DMS79 (cell line): ENCODE results near the gene UBE2V1.
"Not testable (repeated sequence)": the region's sequence is repeated elsewhere in the genome, so short reads cannot be mapped to it uniquely, and the experiment has no call there.

Experiments
- DNase-seq: peaks from one replicate; lab custom pipeline; 2025; lab: John Stamatoyannopoulos, UW

The UBE2V1 gene

DNA sequence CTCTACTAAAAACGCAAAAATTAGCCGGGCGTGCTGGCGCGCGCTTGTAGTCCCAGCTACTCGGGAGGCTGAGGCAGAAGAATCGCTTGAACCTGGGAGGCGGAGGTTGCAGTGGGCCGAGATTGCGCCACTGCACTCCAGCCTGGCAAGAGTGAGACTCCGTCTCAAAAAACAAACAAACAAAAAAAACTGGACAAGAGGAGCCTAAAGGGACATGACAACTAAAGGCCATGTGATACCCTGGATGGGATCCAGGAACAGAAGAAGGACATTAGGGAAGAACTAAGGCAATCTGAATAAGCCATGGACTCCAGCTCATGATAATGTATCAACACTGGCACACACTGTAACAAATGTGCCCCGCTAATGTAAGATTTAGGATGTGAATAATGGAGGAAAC lies 24.8 kb upstream of the UBE2V1 start:
- not testable (repeated sequence) for DNase-seq

DNA sequence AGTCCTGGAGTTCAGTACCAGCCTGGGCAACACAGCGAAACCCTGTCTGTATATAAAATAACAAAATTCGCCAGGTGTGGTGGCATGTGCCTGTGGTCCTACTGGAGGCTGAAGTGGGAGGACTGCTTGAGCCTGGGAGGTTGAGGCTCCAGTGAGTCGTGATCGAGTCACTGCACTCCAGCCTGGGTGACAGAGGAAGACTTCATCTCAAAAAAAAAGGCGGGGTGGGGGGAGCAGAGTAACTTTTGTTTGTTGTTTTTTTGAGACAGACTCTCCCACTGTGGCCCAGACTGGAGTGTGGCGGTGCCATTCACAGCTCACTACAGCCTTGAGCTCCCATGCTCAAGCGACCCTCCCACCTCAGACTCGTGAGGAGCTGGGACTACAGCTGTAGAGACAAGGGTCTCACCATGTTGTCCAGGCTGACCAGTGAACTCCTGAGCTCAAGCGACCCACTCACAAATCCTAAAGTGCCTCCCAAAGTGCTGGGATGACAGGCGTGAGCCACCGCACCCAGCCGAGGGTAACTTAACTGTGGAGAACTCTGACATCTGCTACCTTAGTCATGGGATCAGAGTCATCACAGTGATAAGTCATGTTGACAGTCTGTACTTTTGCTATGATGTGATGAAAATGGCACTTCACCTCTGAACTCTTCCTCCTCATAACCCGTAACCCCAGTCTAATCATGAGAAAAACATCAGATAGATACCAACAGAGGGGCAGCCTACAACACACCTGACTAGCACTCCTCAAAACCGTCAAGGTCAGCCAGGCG lies 24.1 kb upstream of the UBE2V1 start:
- DNase-seq, result no peak

DNA sequence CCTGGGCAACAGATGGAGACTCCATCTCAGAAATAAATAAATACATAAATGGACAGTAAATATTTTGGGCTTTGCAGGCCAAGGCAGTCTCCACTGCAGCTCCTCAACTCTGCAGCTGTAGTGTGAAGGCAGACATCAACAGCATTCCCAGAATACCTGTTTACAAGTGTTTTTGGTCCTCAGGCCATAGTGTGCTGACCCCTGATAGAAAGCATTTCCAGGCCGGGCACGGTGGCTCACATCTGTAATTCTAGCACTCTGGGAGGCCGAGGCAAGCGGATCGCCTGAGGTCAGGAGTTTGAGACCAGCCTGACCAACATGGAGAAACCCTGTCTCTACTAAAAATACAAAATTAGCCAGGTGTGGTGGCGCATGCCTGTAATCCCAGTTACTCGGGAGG lies 22.2 kb upstream of the UBE2V1 start:
- DNase-seq, result not testable (repeated sequence)

DNA sequence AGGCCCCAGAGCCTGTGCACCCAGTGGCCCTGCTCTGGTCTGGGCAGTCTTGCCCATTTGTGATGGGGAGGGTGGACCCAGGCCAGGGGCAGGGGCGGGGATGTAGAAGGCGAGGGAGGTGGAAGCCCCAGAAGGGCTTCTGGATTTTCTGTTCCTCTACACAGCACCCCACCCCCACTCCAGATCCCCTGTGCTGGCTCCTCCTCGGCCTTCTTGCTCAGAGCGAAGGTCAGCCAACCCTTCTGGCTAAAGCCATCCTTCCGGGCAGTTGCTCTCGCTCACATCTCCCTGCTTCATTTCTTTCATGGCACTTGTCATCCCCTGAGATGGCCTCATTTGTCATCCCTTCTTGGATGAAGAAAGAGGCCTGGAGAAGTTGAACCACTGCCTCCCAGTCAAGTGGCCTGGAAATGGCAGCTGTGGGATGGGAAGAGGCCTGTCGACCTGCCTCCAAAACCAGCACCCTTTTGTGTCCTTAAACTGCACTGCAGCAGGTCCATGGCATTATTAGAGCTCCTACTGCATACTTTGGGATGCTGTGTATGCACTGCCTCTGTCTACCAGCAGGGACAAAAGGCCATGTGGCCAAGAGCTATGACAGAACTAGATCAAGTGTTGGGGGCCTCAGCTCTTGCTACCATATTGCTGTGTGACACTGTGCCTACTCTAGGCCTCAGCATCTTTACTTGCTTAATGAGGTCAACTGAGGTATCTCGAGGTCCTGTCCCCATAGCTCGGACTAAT lies 20.7 kb upstream of the UBE2V1 start:
- DNase-seq, result no peak

- no peak for DNase-seq
These were observed 20.1 kb upstream of the UBE2V1 start for GRCh38 chr20:50133041-50133440.

DNA sequence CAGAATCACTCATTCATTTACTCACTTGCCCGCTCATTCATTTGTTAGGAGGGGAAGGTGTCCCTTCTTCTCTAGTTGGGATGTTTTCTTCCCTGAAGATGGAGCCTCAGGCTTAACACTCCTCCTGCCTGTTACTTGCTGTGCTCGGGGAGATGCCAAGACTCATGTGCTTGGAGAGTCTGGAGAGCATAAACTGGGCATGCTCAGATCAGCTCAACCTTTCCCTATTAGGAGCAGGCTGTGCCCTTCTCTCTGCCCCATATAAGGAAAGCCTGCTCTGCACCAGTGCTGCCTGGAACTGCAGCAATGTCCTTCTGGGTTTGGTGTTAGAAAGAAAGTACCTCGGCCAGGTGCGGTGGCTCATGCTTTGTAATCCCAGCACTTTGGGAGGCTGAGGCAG lies 18.0 kb upstream of the UBE2V1 start:
- no peak for DNase-seq

DNA sequence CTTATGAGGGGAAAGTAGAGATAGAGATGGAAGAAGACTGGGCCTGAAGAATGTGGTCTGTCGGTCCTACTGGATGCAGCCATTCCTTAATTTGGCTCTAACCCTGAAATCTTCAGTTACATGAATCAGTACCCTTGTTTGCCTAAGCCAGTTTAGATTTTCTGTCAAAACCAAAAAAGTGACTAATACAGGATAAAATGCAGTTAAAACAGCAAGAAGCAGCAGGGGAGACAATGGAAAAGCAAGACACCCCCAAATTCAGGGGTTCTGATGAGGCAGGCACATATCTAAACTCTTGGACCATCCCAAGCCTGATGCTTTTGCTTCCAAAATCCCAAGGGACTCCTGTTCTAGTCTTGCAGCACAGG lies 17.4 kb upstream of the UBE2V1 start:
- no peak for DNase-seq

DNA sequence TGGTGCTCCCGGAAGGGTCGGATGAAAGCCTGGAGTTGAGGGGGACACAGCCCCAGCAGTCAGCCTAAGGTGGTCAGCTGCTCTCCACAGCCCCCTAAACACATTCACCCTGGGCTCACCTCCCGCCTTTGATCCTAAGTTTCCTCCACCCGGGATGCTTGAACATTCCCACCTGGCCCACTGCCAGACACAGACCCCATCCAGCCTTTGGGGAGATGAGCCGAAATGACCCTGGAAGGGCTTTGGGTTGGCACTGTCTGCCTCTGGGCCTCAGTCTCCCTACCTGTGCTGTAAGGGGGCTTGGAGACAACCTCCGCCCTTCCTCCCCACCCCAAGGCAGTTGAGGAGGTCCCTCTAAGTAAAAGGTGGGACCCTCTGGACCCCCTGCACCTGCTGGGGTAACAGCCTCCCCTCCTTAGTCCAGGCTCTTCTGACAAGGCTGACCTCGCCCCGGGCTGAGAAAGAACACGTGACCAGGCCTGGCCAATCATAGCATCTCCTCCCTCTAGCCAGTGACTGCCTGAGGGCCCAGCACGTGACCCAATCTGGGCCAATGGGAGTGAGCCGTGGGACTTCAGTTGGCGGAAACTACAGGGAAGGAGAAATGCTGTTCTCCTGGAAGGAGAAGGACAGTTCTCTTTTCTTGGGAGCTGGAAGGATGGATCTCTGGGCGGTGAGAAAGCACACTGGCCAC lies 16.9 kb upstream of the UBE2V1 start:
- no peak for DNase-seq

DNA sequence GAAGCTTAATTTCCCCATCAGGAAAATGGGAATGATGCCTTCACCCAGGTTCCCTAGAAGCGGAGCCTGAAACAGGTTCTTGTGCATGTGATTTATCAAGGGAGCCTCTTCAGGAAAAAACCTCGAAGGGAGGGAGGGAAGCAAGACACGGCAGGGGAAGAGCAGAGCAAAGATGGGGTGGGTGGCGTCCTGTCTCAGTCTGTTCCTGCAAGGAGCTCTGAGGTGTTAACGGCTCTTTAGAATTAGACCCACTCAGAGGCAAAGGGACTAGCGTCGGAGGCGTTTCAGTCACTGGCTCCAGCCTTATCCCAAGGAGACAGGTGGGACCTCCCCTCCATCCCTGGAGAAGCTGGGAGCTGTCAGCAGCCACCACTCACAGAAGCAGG lies 15.6 kb upstream of the UBE2V1 start:
- DNase-seq, result no peak

DNA sequence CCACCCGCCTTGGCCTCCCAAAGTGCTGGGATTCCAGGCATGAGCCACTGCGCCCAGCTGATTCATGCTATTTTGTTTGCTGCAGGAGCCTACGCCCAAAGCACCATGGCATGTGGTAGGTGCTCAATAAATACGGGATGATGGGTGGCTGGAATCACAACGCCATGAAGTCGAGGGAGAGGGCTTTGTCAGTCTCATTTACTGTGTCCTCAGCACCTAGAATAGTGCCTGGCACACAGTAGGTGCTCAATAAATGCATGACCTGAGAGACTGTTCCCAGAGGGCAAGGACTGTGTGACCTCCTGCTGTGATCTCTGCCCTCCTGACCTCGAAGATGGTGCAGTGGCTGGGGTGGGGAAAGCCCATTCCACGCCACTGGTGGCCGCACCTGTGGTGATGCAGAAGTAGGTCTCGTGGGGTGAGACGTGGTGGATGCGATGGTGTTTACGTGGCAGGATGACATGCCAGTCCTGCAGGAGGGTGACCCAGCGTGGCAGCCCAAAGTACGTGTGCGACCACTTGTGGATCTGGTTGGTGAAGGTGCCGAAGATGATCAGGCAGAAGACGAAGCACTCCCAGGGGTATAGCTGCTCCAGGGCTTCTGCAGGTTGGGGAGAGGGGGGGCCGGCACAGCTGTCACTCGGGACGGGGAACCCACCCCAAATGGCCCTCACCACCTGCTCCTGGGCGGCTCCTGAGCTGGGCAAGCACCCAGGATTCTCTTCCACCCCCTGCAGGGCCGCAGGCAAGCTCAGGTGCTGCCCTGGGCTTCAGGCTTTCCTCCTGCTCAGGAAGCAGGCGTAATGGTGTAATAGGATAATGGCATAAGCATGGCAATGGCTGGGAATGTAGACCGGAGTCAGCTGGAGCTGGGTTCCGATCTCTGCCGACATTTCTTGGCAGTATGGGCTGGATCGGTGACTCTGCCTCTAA lies 14.9 kb upstream of the UBE2V1 start:
- DNase-seq, result no peak

DNA sequence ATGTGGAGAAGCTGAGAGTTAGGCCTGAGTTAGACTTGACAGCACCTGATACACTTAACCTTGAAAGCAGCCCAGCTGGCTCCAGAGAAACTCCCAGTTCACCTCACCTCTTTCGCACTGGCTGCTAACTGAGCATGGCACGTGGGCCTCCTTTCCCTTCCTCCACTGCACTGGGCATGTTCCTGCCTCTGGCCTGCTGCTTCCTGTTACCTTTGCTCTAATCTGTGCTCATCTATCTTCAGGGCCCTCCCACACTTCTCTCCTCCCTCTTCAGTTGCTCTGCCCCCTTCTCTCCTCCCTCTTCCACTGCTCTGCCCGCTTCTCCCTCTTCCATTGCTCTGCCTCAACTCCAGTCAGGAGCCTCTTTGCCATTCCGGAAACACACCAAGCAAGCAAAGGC lies 13.7 kb upstream of the UBE2V1 start:
- DNase-seq, result no peak

DNA sequence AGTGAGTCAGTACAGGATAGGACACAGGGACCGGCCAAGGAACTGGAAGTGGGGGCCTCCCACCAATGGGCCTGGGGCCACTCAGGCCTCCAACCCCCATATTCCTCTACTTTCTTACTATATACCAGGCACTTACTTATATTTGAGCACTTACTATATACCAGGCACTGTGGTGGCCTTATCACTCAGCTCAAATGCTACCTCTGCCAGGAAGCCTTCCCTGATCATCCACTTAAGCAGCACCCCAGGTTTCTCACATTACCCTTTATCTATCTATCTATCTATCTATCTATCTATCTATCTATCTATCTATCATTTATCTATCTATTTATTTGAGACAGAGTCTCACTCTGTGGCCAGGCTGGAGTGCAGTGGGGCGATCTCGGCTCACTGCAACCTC lies 12.3 kb upstream of the UBE2V1 start:
- no peak for DNase-seq

- no peak for DNase-seq
These were observed 11.5 kb upstream of the UBE2V1 start for GRCh38 chr20:50124496-50124895.

DNA sequence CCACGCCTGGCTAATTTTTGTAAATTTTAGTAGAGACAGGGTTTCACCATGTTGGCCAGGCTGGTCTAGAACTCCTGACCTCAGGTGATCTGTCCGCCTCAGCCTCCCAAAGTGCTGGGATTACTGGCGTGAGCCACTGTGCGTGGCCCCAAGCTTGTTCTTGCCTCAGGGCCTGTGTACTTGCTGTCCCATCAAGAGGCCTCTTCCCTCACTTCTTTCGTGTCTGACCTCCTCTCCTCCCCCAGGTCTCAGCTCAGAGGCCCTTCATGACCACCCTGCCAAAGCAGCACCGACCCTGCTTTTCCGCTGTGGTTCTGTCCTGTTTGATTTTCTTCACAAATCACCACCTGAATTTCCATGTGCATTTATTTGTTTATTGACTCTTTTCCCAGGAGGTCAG lies 10.5 kb upstream of the UBE2V1 start:
- DNase-seq, result no peak

GRCh38 chr20:50122763-50123162 lies 9.8 kb upstream of the UBE2V1 start:
- no peak for DNase-seq

GRCh38 chr20:50121858-50122271 lies 8.9 kb upstream of the UBE2V1 start:
- DNase-seq, result no peak

- peak; percentile 93 for DNase-seq
These were observed 8.2 kb upstream of the UBE2V1 start for GRCh38 chr20:50120935-50121693.

DNA sequence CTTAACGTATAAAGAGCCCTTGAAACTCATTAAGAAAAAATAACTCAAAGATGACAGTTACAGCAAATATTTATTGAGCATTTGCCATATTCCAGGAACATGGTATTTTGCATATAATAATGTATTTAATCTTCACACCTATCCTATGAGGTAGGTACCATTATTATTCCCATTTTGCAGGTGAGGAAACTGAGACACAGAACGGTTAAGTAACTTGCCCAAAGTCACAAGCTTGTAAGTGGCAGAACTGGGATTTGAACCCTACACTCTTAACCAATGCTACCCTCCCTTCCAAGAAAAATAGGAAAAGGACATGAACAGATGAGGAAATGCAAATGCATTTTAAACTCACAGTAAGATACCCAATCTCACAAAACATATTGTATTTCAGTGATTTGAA lies 5.3 kb upstream of the UBE2V1 start:
- DNase-seq, result no peak

DNA sequence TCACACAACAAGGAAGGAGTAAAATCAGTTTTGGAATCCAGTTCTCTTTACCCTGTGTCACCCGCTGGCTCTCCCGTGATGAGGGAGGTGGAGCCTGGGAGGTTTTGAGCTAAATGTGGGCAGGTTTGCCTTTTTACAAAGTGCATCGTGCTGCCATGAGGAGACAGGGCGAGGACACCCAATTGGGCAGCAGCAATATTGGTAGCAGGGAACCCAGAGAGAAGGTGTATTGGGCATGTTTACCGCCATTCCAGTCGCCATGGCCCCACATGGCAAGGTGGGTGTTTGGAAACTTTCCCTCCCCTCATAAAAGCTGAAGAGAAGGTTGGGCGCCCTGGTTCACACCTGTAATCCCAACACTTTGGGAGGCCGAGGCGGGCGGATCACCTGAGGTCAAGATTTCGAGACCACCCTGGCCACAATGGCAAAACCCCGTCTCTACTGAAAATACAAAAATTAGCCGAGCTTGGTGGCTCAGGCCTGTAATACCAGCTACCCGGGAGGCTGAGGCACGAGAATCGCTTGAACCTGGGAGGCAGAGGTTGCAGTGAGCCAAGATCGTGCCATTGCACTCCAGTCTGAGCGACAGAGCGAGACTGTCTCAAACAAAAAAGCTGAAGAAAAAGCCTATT lies 3.5 kb upstream of the UBE2V1 start:
- no peak for DNase-seq

GRCh38 chr20:50115591-50116367 lies 2.8 kb upstream of the UBE2V1 start:
- peak; percentile 89 for DNase-seq
